HG02938 (cell line): Measurements from ENCODE around the gene ESPNL.

Experiments used
- ATAC-seq: cut with Tn5 transposase; IDR thresholded peaks from one replicate; pipeline ENCODE4 v1.9.1; 2021; ENCODE audit warnings: mild to moderate bottlenecking, moderate library complexity; ENCODE audit not compliant: unreplicated experiment

ESPNL gene

GRCh38 chr2:238140040-238140439 lies 39.9 kb downstream of the ESPNL start:
- no peak for ATAC-seq

GRCh38 chr2:238140721-238141540 lies 40.8 kb downstream of the ESPNL start:
- no peak for ATAC-seq

GRCh38 chr2:238141541-238142318 lies 41.6 kb downstream of the ESPNL start:
- ATAC-seq, result no peak

- no peak for ATAC-seq
Measured at GRCh38 chr2:238142382-238143205, 42.5 kb downstream of the ESPNL start.

GRCh38 chr2:238143239-238143951 lies 43.3 kb downstream of the ESPNL start:
- no peak for ATAC-seq

- ATAC-seq, result no peak
Measured at GRCh38 chr2:238144262-238144661, 44.1 kb downstream of the ESPNL start.

GRCh38 chr2:238145046-238145445 lies 44.9 kb downstream of the ESPNL start:
- ATAC-seq, result no peak

GRCh38 chr2:238145851-238146250 lies 45.7 kb downstream of the ESPNL start:
- ATAC-seq, result no peak

GRCh38 chr2:238146884-238147544 lies 46.9 kb downstream of the ESPNL start:
- no peak for ATAC-seq

GRCh38 chr2:238148981-238149380 lies 48.8 kb downstream of the ESPNL start:
- no peak for ATAC-seq

GRCh38 chr2:238149841-238150572 lies 49.9 kb downstream of the ESPNL start:
- no peak for ATAC-seq

- no peak for ATAC-seq
Measured at GRCh38 chr2:238150686-238151085, 50.5 kb downstream of the ESPNL start.

- no peak for ATAC-seq
Measured at GRCh38 chr2:238151205-238151604, 51.1 kb downstream of the ESPNL start.

GRCh38 chr2:238151628-238152235 lies 51.6 kb downstream of the ESPNL start:
- no peak for ATAC-seq

GRCh38 chr2:238152771-238153688 lies 52.9 kb downstream of the ESPNL start:
- no peak for ATAC-seq

GRCh38 chr2:238154570-238154969 lies 54.4 kb downstream of the ESPNL start:
- no peak for ATAC-seq

GRCh38 chr2:238155051-238155760 lies 55.1 kb downstream of the ESPNL start:
- ATAC-seq, result no peak
